Activated CD4-positive, alpha-beta T cell treated with anti-CD3 and anti-CD28 coated beads, Interleukin-2, amount 10 ng/mL, durations not matched to agents 7 days and 5 days (primary cell): ENCODE measurements around the gene ANO6. TPM values are rescaled to one million over a fixed set of nuclear protein-coding genes. Genes with fewer than 3 reads are reported as not detected.

Experiments
- CTCF ChIA-PET: fragments of 350-600 bp; sonication (Branson Sonifier 250); formaldehyde crosslinking; loops from one replicate; lab custom pipeline; 2021; ENCODE audit warnings: antibody characterized with exemption; lab: Charles Lee
- POLR2A ChIA-PET: fragments of 350-600 bp; sonication (Branson Sonifier 250); formaldehyde crosslinking; loops from one replicate; lab custom pipeline; 2021; ENCODE audit warnings: antibody characterized with exemption; lab: Charles Lee
- DNase-seq: peaks from one replicate; pipeline ENCODE4 v3.0.0-alpha.2; 2020
- H3K27ac Mint-ChIP-seq: one replicate; pipeline ENCODE4 v1.8.0; 2021; ENCODE audit warnings: mild to moderate bottlenecking, moderate library complexity, mixed read lengths
- H3K27me3 Mint-ChIP-seq: one replicate; pipeline ENCODE4 v1.8.0; 2021; ENCODE audit warnings: mixed read lengths
- H3K36me3 Mint-ChIP-seq: one replicate; pipeline ENCODE4 v1.8.0; 2021; ENCODE audit warnings: low read depth, mixed read lengths
- H3K4me1 Mint-ChIP-seq: one replicate; pipeline ENCODE4 v1.8.0; 2021; ENCODE audit warnings: mixed read lengths
- H3K4me3 Mint-ChIP-seq: one replicate; pipeline ENCODE4 v1.8.0; 2021; ENCODE audit warnings: mild to moderate bottlenecking, moderate library complexity, mixed read lengths
- H3K9me3 Mint-ChIP-seq: one replicate; pipeline ENCODE4 v1.8.0; 2021; ENCODE audit warnings: mixed read lengths
- total RNA-seq, 2 experiments: library from RNA; stranded (reverse); gene quantifications; one replicate each; pipeline ENCODE4 v1.2.3, GENCODE V29; 2021

The ANO6 gene
- total RNA-seq, 2 experiments from 2014 or later: 27.3 to 32.0 TPM

DNA sequence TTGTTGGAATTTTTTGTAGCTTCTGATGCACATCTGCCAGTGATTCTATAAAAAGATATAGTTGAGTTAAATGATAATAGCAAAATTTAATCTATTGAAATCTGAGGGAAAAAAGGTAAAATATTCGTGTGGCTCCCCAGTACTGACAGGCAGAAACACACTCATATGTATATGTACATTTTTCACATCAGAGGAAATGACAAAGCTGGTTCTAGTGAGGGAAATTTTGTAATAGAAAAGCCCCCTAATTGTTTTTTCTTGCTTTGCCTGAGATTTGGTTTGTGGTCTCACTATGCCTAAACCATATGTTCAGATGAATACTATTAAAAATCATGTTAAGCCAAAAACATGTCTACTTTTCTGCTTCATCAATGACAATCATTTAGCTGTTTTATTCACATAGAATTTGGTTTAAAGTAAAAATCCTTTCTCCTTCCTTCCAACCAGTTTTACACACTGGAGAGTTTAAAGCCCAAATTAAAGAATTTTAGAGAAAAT lies 203.5 kb downstream of the ANO6 start:
- no peak overlapping the region for H3K27ac Mint-ChIP-seq
- no peak overlapping the region for H3K4me3 Mint-ChIP-seq
- ChIA-PET POLR2A (no interaction called here), CTCF (no interaction called here)
- H3K9me3 Mint-ChIP-seq: no peaks in the 10 kb centered on the region
- H3K36me3 Mint-ChIP-seq: peaks cover 50% of the 10 kb centered on the region
- H3K27me3 Mint-ChIP-seq: no peaks in the 10 kb centered on the region
- peaks cover 2% of the 10 kb centered on the region for H3K4me1 Mint-ChIP-seq
- no peak for DNase-seq

GRCh38 chr12:45421736-45422135 lies 205.8 kb downstream of the ANO6 start:
- Mint-ChIP-seq H3K4me3 (no peak overlapping the region), H3K9me3 (no peaks in the 10 kb centered on the region), H3K36me3 (peaks cover 48% of the 10 kb centered on the region), H3K27ac (no peak overlapping the region), H3K27me3 (no peaks in the 10 kb centered on the region), H3K4me1 (no peaks in the 10 kb centered on the region)
- no peak for DNase-seq
- ChIA-PET CTCF (interaction anchor here (1.0 kb wide), 1 partner anchor 9 kb away, joined by 3 read pairs; no protein-coding TSS in a partner anchor), POLR2A (no interaction called here)

- H3K36me3 Mint-ChIP-seq: peaks cover 46% of the 10 kb centered on the region
- CTCF ChIA-PET: no interaction called here
Observed at GRCh38 chr12:45423931-45424330, 208.0 kb downstream of the ANO6 start.

GRCh38 chr12:45425426-45425825 lies 209.5 kb downstream of the ANO6 start:
- ChIA-PET CTCF (no interaction called here), POLR2A (no interaction called here)
- H3K36me3 Mint-ChIP-seq: peaks cover 56% of the 10 kb centered on the region
- no peak overlapping the region for H3K27ac Mint-ChIP-seq
- no peak overlapping the region for H3K4me3 Mint-ChIP-seq
- no peaks in the 10 kb centered on the region for H3K27me3 Mint-ChIP-seq
- no peaks in the 10 kb centered on the region for H3K4me1 Mint-ChIP-seq
- DNase-seq: no peak
- no peaks in the 10 kb centered on the region for H3K9me3 Mint-ChIP-seq

More at GRCh38 chr12:45423931-45424330, 208.0 kb downstream of the ANO6 start:
- POLR2A ChIA-PET: no interaction called here
- no peak for DNase-seq
- H3K27ac Mint-ChIP-seq: no peak overlapping the region
- H3K4me3 Mint-ChIP-seq: no peak overlapping the region
- no peaks in the 10 kb centered on the region for H3K27me3 Mint-ChIP-seq
- H3K4me1 Mint-ChIP-seq: no peaks in the 10 kb centered on the region
- no peaks in the 10 kb centered on the region for H3K9me3 Mint-ChIP-seq

- Mint-ChIP-seq H3K36me3 (peaks cover 62% of the 10 kb centered on the region), H3K4me3 (no peak overlapping the region), H3K27me3 (no peaks in the 10 kb centered on the region), H3K4me1 (no peaks in the 10 kb centered on the region), H3K9me3 (no peaks in the 10 kb centered on the region), H3K27ac (no peak overlapping the region)
- ChIA-PET POLR2A (no interaction called here), CTCF (no interaction called here)
- DNase-seq: no peak
Observed at GRCh38 chr12:45426294-45426693, 210.4 kb downstream of the ANO6 start.

DNA sequence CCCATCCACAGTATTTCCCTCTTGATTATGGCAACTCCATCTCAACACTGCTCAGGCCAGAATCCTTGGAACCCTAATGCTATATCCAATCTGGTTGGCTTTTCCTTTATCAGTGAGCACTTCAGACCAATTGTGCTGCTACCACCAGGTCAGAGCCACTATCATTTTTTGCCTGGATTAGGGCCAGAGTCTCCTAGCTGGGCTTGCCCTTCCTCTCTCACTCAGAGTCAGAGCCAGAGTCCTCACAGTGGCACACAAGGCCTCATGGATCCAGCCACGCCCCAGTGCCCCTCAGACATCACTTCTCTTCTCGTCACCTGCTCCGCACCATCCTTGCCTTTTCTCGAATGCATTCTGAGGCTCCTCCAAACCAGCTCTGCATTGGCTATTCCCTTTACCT lies 211.1 kb downstream of the ANO6 start:
- ChIA-PET POLR2A (no interaction called here), CTCF (no interaction called here)
- no peak overlapping the region for H3K4me3 Mint-ChIP-seq
- no peak overlapping the region for H3K27ac Mint-ChIP-seq
- H3K36me3 Mint-ChIP-seq: peaks cover 58% of the 10 kb centered on the region
- H3K9me3 Mint-ChIP-seq: no peaks in the 10 kb centered on the region
- no peak for DNase-seq
- H3K4me1 Mint-ChIP-seq: no peaks in the 10 kb centered on the region
- H3K27me3 Mint-ChIP-seq: no peaks in the 10 kb centered on the region

DNA sequence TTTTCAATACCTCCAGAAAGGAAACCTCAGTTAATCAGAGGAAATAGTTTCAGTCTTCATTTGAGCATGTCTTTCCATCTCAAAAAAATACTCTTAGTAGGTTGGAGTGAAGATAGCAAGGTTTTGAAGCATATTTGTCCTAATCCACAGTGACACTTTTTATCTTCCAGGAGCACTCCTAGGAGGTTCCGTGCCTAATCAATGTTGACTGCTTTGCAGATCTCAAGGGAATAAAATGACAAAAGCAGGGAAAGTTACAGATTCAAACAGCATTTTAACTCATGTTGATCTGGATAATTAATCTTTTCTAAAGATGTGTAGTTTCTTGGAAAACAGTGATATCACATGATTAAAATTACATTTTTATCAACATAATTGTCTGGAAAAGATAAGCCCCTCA lies 213.9 kb downstream of the ANO6 start:
- H3K4me1 Mint-ChIP-seq: no peaks in the 10 kb centered on the region
- DNase-seq: no peak
- H3K27ac Mint-ChIP-seq: no peak overlapping the region
- ChIA-PET POLR2A (no interaction called here), CTCF (no interaction called here)
- no peak overlapping the region for H3K4me3 Mint-ChIP-seq
- peaks cover 38% of the 10 kb centered on the region for H3K36me3 Mint-ChIP-seq
- H3K27me3 Mint-ChIP-seq: no peaks in the 10 kb centered on the region
- H3K9me3 Mint-ChIP-seq: no peaks in the 10 kb centered on the region

DNA sequence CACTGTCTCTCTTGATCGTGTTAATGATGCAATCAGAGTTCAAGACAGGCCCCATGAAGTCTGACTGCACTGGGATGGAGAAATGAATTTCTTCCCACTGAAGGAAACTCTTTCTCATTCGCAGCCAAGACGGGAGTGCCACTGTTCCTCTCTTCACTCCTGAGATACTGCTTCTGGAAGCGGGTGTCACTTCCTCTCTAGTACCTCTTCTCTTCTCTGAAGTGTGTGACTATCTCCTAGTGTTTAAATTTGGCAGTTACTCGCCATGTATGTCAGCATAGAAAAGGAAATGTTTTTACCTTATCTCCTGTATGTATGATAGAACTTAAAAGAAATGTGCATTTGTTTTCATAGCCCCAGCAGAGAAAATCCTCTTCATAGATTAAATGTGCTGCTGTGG lies 215.2 kb downstream of the ANO6 start:
- CTCF ChIA-PET: no interaction called here
- Mint-ChIP-seq H3K9me3 (no peaks in the 10 kb centered on the region), H3K27me3 (no peaks in the 10 kb centered on the region), H3K27ac (no peak overlapping the region), H3K4me1 (no peaks in the 10 kb centered on the region), H3K4me3 (no peak overlapping the region), H3K36me3 (peaks cover 36% of the 10 kb centered on the region)
- POLR2A ChIA-PET: no interaction called here
- DNase-seq: no peak

- ChIA-PET CTCF (no interaction called here), POLR2A (no interaction called here)
- Mint-ChIP-seq H3K9me3 (no peaks in the 10 kb centered on the region), H3K36me3 (peaks cover 24% of the 10 kb centered on the region), H3K4me1 (no peaks in the 10 kb centered on the region), H3K27me3 (no peaks in the 10 kb centered on the region), H3K4me3 (no peak overlapping the region), H3K27ac (no peak overlapping the region)
- DNase-seq: no peak
Observed at GRCh38 chr12:45432710-45433109, 216.8 kb downstream of the ANO6 start.

DNA sequence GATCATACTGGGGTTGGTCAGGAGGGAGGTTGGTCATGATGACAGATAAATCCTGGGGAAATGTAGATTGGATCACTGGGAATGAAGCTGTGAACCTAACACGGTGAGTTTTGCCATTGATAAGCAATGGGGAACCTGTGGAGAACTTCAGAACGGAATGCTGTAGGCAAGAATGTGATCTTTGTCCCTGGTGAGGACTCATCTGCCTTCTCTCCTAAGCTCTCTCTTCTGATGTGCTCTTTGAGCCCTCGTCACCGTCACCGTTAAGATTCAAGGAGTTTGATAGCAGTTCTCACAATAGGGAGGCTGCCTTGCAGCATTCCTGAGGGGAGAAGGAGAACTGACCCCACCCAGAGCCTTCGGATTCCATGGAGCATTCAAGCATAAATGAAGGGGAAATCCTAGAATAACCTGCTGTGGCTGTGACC lies 217.6 kb downstream of the ANO6 start:
- CTCF ChIA-PET: no interaction called here
- Mint-ChIP-seq H3K9me3 (no peaks in the 10 kb centered on the region), H3K4me3 (no peak overlapping the region), H3K27me3 (no peaks in the 10 kb centered on the region), H3K36me3 (peaks cover 23% of the 10 kb centered on the region), H3K4me1 (no peaks in the 10 kb centered on the region), H3K27ac (no peak overlapping the region)
- no peak for DNase-seq
- POLR2A ChIA-PET: no interaction called here

GRCh38 chr12:45434094-45434493 lies 218.2 kb downstream of the ANO6 start:
- Mint-ChIP-seq H3K9me3 (no peaks in the 10 kb centered on the region), H3K36me3 (peaks cover 20% of the 10 kb centered on the region), H3K27ac (no peak overlapping the region), H3K27me3 (no peaks in the 10 kb centered on the region), H3K4me1 (no peaks in the 10 kb centered on the region), H3K4me3 (no peak overlapping the region)
- DNase-seq: no peak
- ChIA-PET POLR2A (no interaction called here), CTCF (no interaction called here)

- no peak for DNase-seq
- H3K27me3 Mint-ChIP-seq: no peaks in the 10 kb centered on the region
- peaks cover 1% of the 10 kb centered on the region for H3K9me3 Mint-ChIP-seq
- POLR2A ChIA-PET: no interaction called here
- CTCF ChIA-PET: no interaction called here
- no peak overlapping the region for H3K4me3 Mint-ChIP-seq
- peaks cover 2% of the 10 kb centered on the region for H3K36me3 Mint-ChIP-seq
- no peaks in the 10 kb centered on the region for H3K4me1 Mint-ChIP-seq
- no peak overlapping the region for H3K27ac Mint-ChIP-seq
Observed at GRCh38 chr12:45435945-45436710, 220.2 kb downstream of the ANO6 start.

- no peak for DNase-seq
- CTCF ChIA-PET: interaction anchor here (0.6 kb wide), 1 partner anchor 240 kb away, joined by 4 read pairs; no protein-coding TSS in a partner anchor
Observed at GRCh38 chr12:45439039-45439438, 223.1 kb downstream of the ANO6 start.

DNA sequence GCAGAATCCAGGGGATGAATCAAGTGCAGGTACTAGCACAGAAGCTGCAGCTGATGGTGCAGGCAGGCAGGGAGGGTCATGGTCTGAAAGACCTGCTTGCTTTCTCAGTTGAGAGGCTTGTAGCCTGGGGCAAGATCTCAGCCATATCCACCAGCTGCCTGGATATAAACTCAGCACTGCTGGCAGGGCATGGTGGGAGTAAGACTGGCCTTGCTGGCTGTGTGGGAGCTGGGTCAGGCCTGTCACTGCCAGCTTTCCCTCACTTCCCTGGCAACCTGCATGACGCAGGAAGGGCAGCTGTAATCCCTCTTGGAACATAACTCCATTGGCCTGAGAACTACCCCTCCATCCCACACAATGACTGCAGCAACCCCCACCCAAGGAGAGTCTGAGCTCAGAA lies 230.1 kb downstream of the ANO6 start:
- ChIA-PET POLR2A (no interaction called here), CTCF (no interaction called here)
- H3K4me3 Mint-ChIP-seq: no peak overlapping the region
- no peaks in the 10 kb centered on the region for H3K4me1 Mint-ChIP-seq
- H3K27me3 Mint-ChIP-seq: peaks cover 21% of the 10 kb centered on the region
- no peak overlapping the region for H3K27ac Mint-ChIP-seq
- H3K9me3 Mint-ChIP-seq: peaks cover 24% of the 10 kb centered on the region
- DNase-seq: no peak
- H3K36me3 Mint-ChIP-seq: no peaks in the 10 kb centered on the region

More at GRCh38 chr12:45439039-45439438, 223.1 kb downstream of the ANO6 start:
- Mint-ChIP-seq H3K9me3 (peaks cover 10% of the 10 kb centered on the region), H3K36me3 (no peaks in the 10 kb centered on the region), H3K27ac (no peak overlapping the region), H3K4me1 (no peaks in the 10 kb centered on the region), H3K4me3 (no peak overlapping the region), H3K27me3 (no peaks in the 10 kb centered on the region)
- POLR2A ChIA-PET: no interaction called here
